HG03575 (cell line): ENCODE results near the gene ARHGDIB.

Source experiments
- ATAC-seq: cut with Tn5 transposase; IDR thresholded peaks from one replicate; pipeline ENCODE4 v1.9.1; 2021; ENCODE audit not compliant: unreplicated experiment, insufficient number of reproducible peaks, low FRiP score; ENCODE audit errors: extremely low read depth

ARHGDIB gene

GRCh38 chr12:14961466-14962152, at the start of gene ARHGDIB:
TSS of gene ARHGDIB (minus strand) at chr12:14961601. CDS start at chr12:14950712, 10,889 bp downstream.
- peak; percentile 57 for ATAC-seq

- ATAC-seq, result no peak
These were observed 49.8 kb upstream of the ARHGDIB start for GRCh38 chr12:15011162-15011561.

- ATAC-seq, result no peak
These were observed 46.1 kb upstream of the ARHGDIB start for GRCh38 chr12:15007551-15007950.

GRCh38 chr12:15005064-15005463, 43.7 kb upstream of the ARHGDIB start:
- ATAC-seq, result no peak

- ATAC-seq, result no peak
These were observed 43.0 kb upstream of the ARHGDIB start for GRCh38 chr12:15004421-15004820.

- ATAC-seq, result no peak
These were observed 40.5 kb upstream of the ARHGDIB start for GRCh38 chr12:15001733-15002382.

- no peak for ATAC-seq
These were observed 39.2 kb upstream of the ARHGDIB start for GRCh38 chr12:15000575-15000974.

- no peak for ATAC-seq
These were observed 38.4 kb upstream of the ARHGDIB start for GRCh38 chr12:14999695-15000365.

- no peak for ATAC-seq
These were observed 37.8 kb upstream of the ARHGDIB start for GRCh38 chr12:14999021-14999694.

- ATAC-seq, result no peak
These were observed 36.6 kb upstream of the ARHGDIB start for GRCh38 chr12:14997998-14998397.

GRCh38 chr12:14995583-14996425, 34.4 kb upstream of the ARHGDIB start:
- no peak for ATAC-seq

GRCh38 chr12:14994610-14995009, 33.2 kb upstream of the ARHGDIB start:
- no peak for ATAC-seq

GRCh38 chr12:14993537-14994266, 32.3 kb upstream of the ARHGDIB start:
- ATAC-seq, result no peak

GRCh38 chr12:14993117-14993516, 31.7 kb upstream of the ARHGDIB start:
- ATAC-seq, result no peak

- no peak for ATAC-seq
These were observed 31.3 kb upstream of the ARHGDIB start for GRCh38 chr12:14992673-14993072.

- no peak for ATAC-seq
These were observed 29.7 kb upstream of the ARHGDIB start for GRCh38 chr12:14991069-14991468.

GRCh38 chr12:14989790-14990189, 28.4 kb upstream of the ARHGDIB start:
- ATAC-seq, result no peak

- no peak for ATAC-seq
These were observed 26.6 kb upstream of the ARHGDIB start for GRCh38 chr12:14988035-14988434.
